Endothelial cell of umbilical vein (primary cell): ENCODE measurements around the gene MAP7D2. TPM values are rescaled to one million over a fixed set of nuclear protein-coding genes. Genes with fewer than 3 reads are reported as not detected.

Experiments used
- BruUV-seq: library from RNA; stranded (reverse); fragments of 400-500 nt; replicated peaks from 2 replicates; lab custom pipeline; 2021; lab: Mats Ljungman, UMichigan
- CTCF ChIA-PET: fragments of 300-600, 350-600 bp; sonication (Branson Sonifier 250); formaldehyde crosslinking; loops from one replicate; lab custom pipeline; 2021; ENCODE audit warnings: antibody characterized with exemption, inconsistent platforms; lab: Charles Lee
- POLR2A ChIA-PET: fragments of 300-600, 350-600 bp; sonication (Branson Sonifier 250); formaldehyde crosslinking; loops from one replicate; lab custom pipeline; 2021; ENCODE audit warnings: antibody characterized with exemption, inconsistent platforms; lab: Charles Lee
- DNase-seq: peaks from one replicate; pipeline ENCODE4 v3.0.0-alpha.2; 2011; ENCODE audit warnings: low read depth, low spot score
- FAIRE-seq: peaks from 2 replicates; lab custom pipeline; 2011; peaks lifted over from hg19 to GRCh38; lab: Jason Lieb, UNC
- H2AFZ ChIP-seq: 2 replicates; pipeline ENCODE4 v1.6.0; 2012; ENCODE audit warnings: low read depth, low read length, control low read depth, inconsistent platforms
- H3K27ac ChIP-seq: 2 replicates; pipeline ENCODE4 v1.5.1; 2011; ENCODE audit warnings: low read depth, mild to moderate bottlenecking, control low read depth, low read length, moderate library complexity; ENCODE audit not compliant: insufficient read depth
- H3K27me3 ChIP-seq, 2 experiments: 2 replicates each; pipeline versions ENCODE4 v1.6.0 to v1.6.1; 2011; ENCODE audit warnings: low read length in 2 of 2, mixed read lengths in 1 of 2; ENCODE audit not compliant: control insufficient read depth in 2 of 2, insufficient read depth in 2 of 2
- H3K36me3 ChIP-seq, 2 experiments: 2 replicates in 1 of 2; 3 replicates in 1 of 2; pipeline ENCODE4 v1.5.1; 2011; ENCODE audit warnings: low read length in 2 of 2, mild to moderate bottlenecking in 1 of 2, moderate library complexity in 1 of 2; ENCODE audit not compliant: control insufficient read depth in 2 of 2, insufficient read depth in 2 of 2; ENCODE audit errors: extremely low read depth in 1 of 2
- H3K4me1 ChIP-seq: 3 replicates; pipeline ENCODE4 v1.5.1; 2011; ENCODE audit warnings: mild to moderate bottlenecking, low read length; ENCODE audit not compliant: control insufficient read depth, insufficient read depth; ENCODE audit errors: extremely low read depth
- H3K4me2 ChIP-seq: 2 replicates; pipeline ENCODE4 v1.6.1; 2011; ENCODE audit warnings: low read length, control low read depth, mixed read lengths; ENCODE audit not compliant: insufficient read depth
- H3K4me3 ChIP-seq, 3 experiments: fragments of 200-600 bp in 1 of 3; sonication (generic), shearing (Covaris generic) in 1 of 3; replicated peaks in 1 of 3; 2 replicates each; pipeline ENCODE4 v1.5.1; 2011 to 2016; ENCODE audit warnings: control low read depth in 3 of 3, low read length in 3 of 3, mild to moderate bottlenecking in 2 of 3, inconsistent platforms in 1 of 3, low read depth in 1 of 3, moderate library complexity in 1 of 3; ENCODE audit not compliant: insufficient read depth in 1 of 3
- H3K79me2 ChIP-seq: 2 replicates; pipeline ENCODE4 v1.6.0; 2012; ENCODE audit warnings: low read length, inconsistent platforms; ENCODE audit not compliant: control insufficient read depth, insufficient read depth
- H3K9ac ChIP-seq: replicated peaks from 2 replicates; pipeline ENCODE3; 2011; ENCODE audit warnings: low read length, control low read depth; ENCODE audit not compliant: insufficient read depth; ENCODE audit errors: extremely low read depth
- H3K9me1 ChIP-seq: replicated peaks from 3 replicates; pipeline ENCODE4 v1.6.0; 2011; ENCODE audit warnings: mild to moderate bottlenecking, low read length; ENCODE audit not compliant: control insufficient read depth, insufficient read depth; ENCODE audit errors: extremely low read depth
- H3K9me3 ChIP-seq: replicated peaks from 2 replicates; pipeline ENCODE4 v1.5.1; 2012; ENCODE audit warnings: low read length, inconsistent platforms; ENCODE audit not compliant: control insufficient read depth, insufficient read depth
- H4K20me1 ChIP-seq: replicated peaks from 2 replicates; pipeline ENCODE3; 2011; ENCODE audit warnings: mild to moderate bottlenecking, low read length; ENCODE audit not compliant: control insufficient read depth, insufficient read depth; ENCODE audit errors: extremely low read depth
- CTCF ChIP-seq, 2 donors: IDR thresholded peaks; 1 replicate in 1 of 2; 2 replicates in 1 of 2; pipeline ENCODE4 v1.5.1; 2011; ENCODE audit warnings: low read length in 2 of 2, mild to moderate bottlenecking in 2 of 2, moderate library complexity in 2 of 2, control low read depth in 1 of 2, inconsistent platforms in 1 of 2, low read depth in 1 of 2; ENCODE audit not compliant: insufficient read depth in 1 of 2; ENCODE audit errors: extremely low read depth in 1 of 2
- EZH2 ChIP-seq: IDR thresholded peaks from 2 replicates; pipeline ENCODE4 v1.6.1; 2012; ENCODE audit warnings: borderline replicate concordance, low read depth, mild to moderate bottlenecking, moderate library complexity, low read length, inconsistent platforms; ENCODE audit not compliant: severe bottlenecking
- FOS ChIP-seq: IDR thresholded peaks from 2 replicates; pipeline ENCODE4 v1.6.1; 2011; ENCODE audit warnings: mild to moderate bottlenecking, low read length, moderate library complexity, borderline replicate concordance; ENCODE audit not compliant: insufficient read depth
- GATA2 ChIP-seq: IDR thresholded peaks from 2 replicates; pipeline ENCODE4 v1.7.0; 2011; ENCODE audit warnings: low read depth, mild to moderate bottlenecking, moderate library complexity, mixed read lengths, low read length; ENCODE audit not compliant: insufficient read length, insufficient read depth
- JUN ChIP-seq: IDR thresholded peaks from 2 replicates; pipeline ENCODE4 v1.6.1; 2011; ENCODE audit warnings: borderline replicate concordance, low read depth; ENCODE audit not compliant: insufficient read length, insufficient read depth
- MAX ChIP-seq: IDR thresholded peaks from 2 replicates; pipeline ENCODE4 v1.6.1; 2011; ENCODE audit not compliant: insufficient read depth, insufficient read length
- MYC ChIP-seq: IDR thresholded peaks from one replicate; pipeline ENCODE4 v1.6.1; 2011; ENCODE audit warnings: mild to moderate bottlenecking, low read depth, low read length
- POLR2A ChIP-seq: IDR thresholded peaks from 2 replicates; pipeline ENCODE4 v1.6.1; 2012; ENCODE audit warnings: low read depth, mild to moderate bottlenecking, control low read depth, low read length
- POLR2AphosphoS5 ChIP-seq: IDR thresholded peaks from 2 replicates; pipeline ENCODE4 v1.6.1; 2012; ENCODE audit warnings: low read depth, mild to moderate bottlenecking, control low read depth, low read length, moderate library complexity; ENCODE audit not compliant: insufficient read depth
- dilution Hi-C: fragments of 300-500 bp; cut with MboI; formaldehyde crosslinking; loops from one replicate; pipeline ENCODE4 v1.15.0; 2019; ENCODE audit warnings: low sequenced_read_pairs; ENCODE audit not compliant: extremely low pct_ligation_motif_present
- intact Hi-C: fragments of 100-400 bp; cut with micrococcal nuclease; formaldehyde crosslinking; loops from one replicate; pipeline ENCODE4 v1.10.0; 2022
- polyA plus RNA-seq, 4 experiments: library from polyadenylated mRNA; depleted of rRNA in 3 of 4; stranded (reverse) in 3 of 4; unstranded in 1 of 4; fragments of >200 nt; gene quantifications; 2 replicates each; pipeline versions ENCODE4 v1.2.1 to v1.2.3, GENCODE V29; 2011 to 2012; ENCODE audit warnings: missing spikeins in 1 of 4
- total RNA-seq: library from RNA; stranded (reverse); gene quantifications from 2 replicates; pipeline ENCODE4 v1.2.3, GENCODE V29; 2021

Gene MAP7D2
- total and polyA plus RNA-seq, 2 donors (not counting 3 experiments of a cell fraction or from before 2014, with no cell fraction given): 0.08 to 0.15 TPM

- no peak for FAIRE-seq
- intact Hi-C loops: no loop called here
- CTCF ChIA-PET: no interaction called here
These were observed 134.8 kb downstream of the MAP7D2 start for GRCh38 chrX:19981947-19982346.

GRCh38 chrX:19975845-19976244 is 140.9 kb downstream of the MAP7D2 start:
- H2AFZ ChIP-seq: no peak overlapping the region
- no peaks in the 10 kb centered on the region for H3K27me3 ChIP-seq
- ChIA-PET POLR2A (no interaction called here), CTCF (interaction anchor here (1.7 kb wide), 1 partner anchor 44 kb away, joined by 3 read pairs; no protein-coding TSS in a partner anchor)
- no peaks in the 10 kb centered on the region for H3K4me1 ChIP-seq
- no peak overlapping the region for H3K4me2 ChIP-seq
- no peak overlapping the region for H3K9ac ChIP-seq
- H3K36me3 ChIP-seq: no peaks in the 10 kb centered on the region
- TF ChIP-seq GATA2: no peak
- no peak for TF ChIP-seq FOS
- no peak for TF ChIP-seq POLR2A
- no peak for TF ChIP-seq JUN
- no peak for TF ChIP-seq EZH2
- no peak for TF ChIP-seq MAX
- no peak for TF ChIP-seq POLR2AphosphoS5
- no peak for TF ChIP-seq MYC
- TF ChIP-seq CTCF (IDR thresholded peaks at IDR 0.05; ENCODE audit: extremely low read depth in 1 of 2, insufficient read depth in 1 of 2, low read depth in 1 of 2, low read length in 2 of 2): no peak
- no peak for DNase-seq
- H4K20me1 ChIP-seq: no peaks in the 10 kb centered on the region
- no TSS peak for BruUV-seq
- dilution Hi-C loops (no loop called here), intact Hi-C loops (no loop called here)
- no peaks in the 10 kb centered on the region for H3K9me3 ChIP-seq
- no peaks in the 10 kb centered on the region for H3K79me2 ChIP-seq
- no peak overlapping the region for H3K27ac ChIP-seq
- FAIRE-seq: no peak
- no peak overlapping the region for H3K4me3 ChIP-seq
- H3K9me1 ChIP-seq: no peaks in the 10 kb centered on the region

More at GRCh38 chrX:19981947-19982346, 134.8 kb downstream of the MAP7D2 start:
- H3K4me3 ChIP-seq: no peak overlapping the region
- no peaks in the 10 kb centered on the region for H3K27me3 ChIP-seq
- BruUV-seq: no TSS peak
- no peak overlapping the region for H3K27ac ChIP-seq
- dilution Hi-C loops: no loop called here
- no peaks in the 10 kb centered on the region for H3K36me3 ChIP-seq
- no peak overlapping the region for H3K4me2 ChIP-seq
- H3K9ac ChIP-seq: no peak overlapping the region
- no peaks in the 10 kb centered on the region for H4K20me1 ChIP-seq
- POLR2A ChIA-PET: no interaction called here
- H3K9me3 ChIP-seq: no peaks in the 10 kb centered on the region
- H3K4me1 ChIP-seq: no peaks in the 10 kb centered on the region
- no peak for TF ChIP-seq JUN
- TF ChIP-seq FOS: no peak
- no peak for TF ChIP-seq POLR2A
- no peak overlapping the region for H2AFZ ChIP-seq
- DNase-seq: no peak
- no peaks in the 10 kb centered on the region for H3K79me2 ChIP-seq
- no peaks in the 10 kb centered on the region for H3K9me1 ChIP-seq
